ENCODE measurements around the gene NOS1AP.

- TF ChIP-seq, protein P1, sequence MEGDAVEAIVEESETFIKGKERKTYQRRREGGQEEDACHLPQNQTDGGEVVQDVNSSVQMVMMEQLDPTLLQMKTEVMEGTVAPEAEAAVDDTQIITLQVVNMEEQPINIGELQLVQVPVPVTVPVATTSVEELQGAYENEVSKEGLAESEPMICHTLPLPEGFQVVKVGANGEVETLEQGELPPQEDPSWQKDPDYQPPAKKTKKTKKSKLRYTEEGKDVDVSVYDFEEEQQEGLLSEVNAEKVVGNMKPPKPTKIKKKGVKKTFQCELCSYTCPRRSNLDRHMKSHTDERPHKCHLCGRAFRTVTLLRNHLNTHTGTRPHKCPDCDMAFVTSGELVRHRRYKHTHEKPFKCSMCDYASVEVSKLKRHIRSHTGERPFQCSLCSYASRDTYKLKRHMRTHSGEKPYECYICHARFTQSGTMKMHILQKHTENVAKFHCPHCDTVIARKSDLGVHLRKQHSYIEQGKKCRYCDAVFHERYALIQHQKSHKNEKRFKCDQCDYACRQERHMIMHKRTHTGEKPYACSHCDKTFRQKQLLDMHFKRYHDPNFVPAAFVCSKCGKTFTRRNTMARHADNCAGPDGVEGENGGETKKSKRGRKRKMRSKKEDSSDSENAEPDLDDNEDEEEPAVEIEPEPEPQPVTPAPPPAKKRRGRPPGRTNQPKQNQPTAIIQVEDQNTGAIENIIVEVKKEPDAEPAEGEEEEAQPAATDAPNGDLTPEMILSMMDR (IDR thresholded peaks at IDR 0.05; ENCODE audit: low read length), result no peak
- no peak for TF ChIP-seq EZH2 (IDR thresholded peaks at IDR 0.05; ENCODE audit: borderline replicate concordance, low read length)
These were observed 42.6 kb upstream of the NOS1AP start for GRCh38 chr1:162026881-162027280.

Measured in OCI-LY1 (cell line).